HG03439 (cell line): ENCODE data around the gene SMG6.

ENCODE experiments used
- ATAC-seq: cut with Tn5 transposase; IDR thresholded peaks from one replicate; pipeline ENCODE4 v1.9.1; 2021; ENCODE audit warnings: mild to moderate bottlenecking, moderate library complexity; ENCODE audit not compliant: unreplicated experiment

SMG6 gene

GRCh38 chr17:2084766-2085647 lies 218.6 kb downstream of the SMG6 start:
- no peak for ATAC-seq

- ATAC-seq = no peak
Measured at GRCh38 chr17:2084036-2084765, 219.4 kb downstream of the SMG6 start.

GRCh38 chr17:2083613-2084035 lies 220.0 kb downstream of the SMG6 start:
- ATAC-seq = no peak

GRCh38 chr17:2082003-2082781 lies 221.4 kb downstream of the SMG6 start:
- ATAC-seq = no peak

- no peak for ATAC-seq
Measured at GRCh38 chr17:2081564-2081963, 222.0 kb downstream of the SMG6 start.

- ATAC-seq = no peak
Measured at GRCh38 chr17:2077040-2077439, 226.5 kb downstream of the SMG6 start.

- no peak for ATAC-seq
Measured at GRCh38 chr17:2076087-2076984, 227.2 kb downstream of the SMG6 start.

- no peak for ATAC-seq
Measured at GRCh38 chr17:2075336-2076086, 228.1 kb downstream of the SMG6 start.

- no peak for ATAC-seq
Measured at GRCh38 chr17:2074919-2075318, 228.7 kb downstream of the SMG6 start.

GRCh38 chr17:2071455-2072281 lies 231.9 kb downstream of the SMG6 start:
- no peak for ATAC-seq

- no peak for ATAC-seq
Measured at GRCh38 chr17:2071024-2071385, 232.6 kb downstream of the SMG6 start.

- ATAC-seq = peak; percentile 85
Measured at GRCh38 chr17:2070241-2071023, 233.2 kb downstream of the SMG6 start.

- ATAC-seq = no peak
Measured at GRCh38 chr17:2068519-2069051, 235.0 kb downstream of the SMG6 start.

GRCh38 chr17:2068031-2068518 lies 235.5 kb downstream of the SMG6 start:
- no peak for ATAC-seq

GRCh38 chr17:2067608-2068024 lies 236.0 kb downstream of the SMG6 start:
- no peak for ATAC-seq

GRCh38 chr17:2067048-2067561 lies 236.5 kb downstream of the SMG6 start:
- no peak for ATAC-seq

GRCh38 chr17:2065949-2066400 lies 237.6 kb downstream of the SMG6 start:
- ATAC-seq = no peak
